ENCODE results near the gene CSF2RB.
A peak's percentile ranks its signal among the peaks of the same experiment; 100 is the strongest.

The CSF2RB gene

DNA sequence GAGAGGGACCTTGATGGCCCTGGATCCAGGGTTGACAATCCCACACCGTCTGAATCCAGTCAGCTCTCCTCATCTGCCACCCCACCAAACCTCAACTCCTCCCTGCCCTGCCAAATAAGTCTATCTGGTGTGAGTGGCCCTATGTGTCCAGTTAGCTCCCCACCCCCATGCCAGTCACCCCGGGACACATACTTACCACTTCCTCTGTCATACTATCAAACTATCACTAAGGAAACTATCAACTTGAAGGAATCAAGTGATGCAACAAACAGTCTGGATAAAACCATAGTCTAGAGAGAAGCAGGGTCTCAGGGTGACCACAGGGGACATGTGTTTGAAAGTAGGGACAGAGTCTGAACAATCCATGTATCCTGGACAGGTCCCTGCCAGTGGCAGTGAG is 13.2 kb upstream of the CSF2RB start:
- no peak for DNase-seq (ENCODE audit: low spot score)
- Mint-ChIP-seq H3K9me3 (peaks cover 25% of the 10 kb centered on the region), H3K4me3 (peak overlapping the region; percentile 46), H3K27ac (peak overlapping the region; percentile 65), H3K4me1 (ENCODE audit: low read depth) (peaks cover 43% of the 10 kb centered on the region), H3K27me3 (ENCODE audit: low read depth) (peaks cover 8% of the 10 kb centered on the region), H3K36me3 (ENCODE audit: low read depth) (peaks cover 10% of the 10 kb centered on the region)

DNA sequence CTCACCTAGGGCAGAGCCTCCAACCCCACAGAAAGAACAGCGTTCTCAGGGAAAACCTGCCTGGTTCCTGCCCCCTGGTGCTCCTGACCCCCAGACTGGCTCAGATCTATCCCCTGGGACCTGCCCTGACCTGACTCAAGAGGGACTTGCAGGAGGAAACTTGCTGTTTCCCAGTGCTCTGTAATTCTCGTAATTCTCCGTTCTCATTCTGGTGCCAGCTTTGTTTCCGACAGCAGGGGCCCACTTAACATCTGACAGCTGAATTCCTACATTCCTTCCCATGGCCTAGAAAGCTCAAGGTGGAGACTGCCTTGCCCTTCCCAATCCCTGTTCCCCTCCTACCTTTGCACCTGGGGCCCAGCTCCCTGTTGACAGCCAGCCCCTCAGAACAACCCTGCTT is 12.5 kb upstream of the CSF2RB start:
- peak overlapping the region; percentile 79 for H3K4me3 Mint-ChIP-seq
- peaks cover 7% of the 10 kb centered on the region for H3K36me3 Mint-ChIP-seq (ENCODE audit: low read depth)
- H3K27me3 Mint-ChIP-seq (ENCODE audit: low read depth), result peaks cover 10% of the 10 kb centered on the region
- H3K9me3 Mint-ChIP-seq, result peaks cover 22% of the 10 kb centered on the region
- peak overlapping the region; percentile 95 for H3K27ac Mint-ChIP-seq
- DNase-seq (ENCODE audit: low spot score), result no peak
- H3K4me1 Mint-ChIP-seq (ENCODE audit: low read depth), result peaks cover 43% of the 10 kb centered on the region

DNA sequence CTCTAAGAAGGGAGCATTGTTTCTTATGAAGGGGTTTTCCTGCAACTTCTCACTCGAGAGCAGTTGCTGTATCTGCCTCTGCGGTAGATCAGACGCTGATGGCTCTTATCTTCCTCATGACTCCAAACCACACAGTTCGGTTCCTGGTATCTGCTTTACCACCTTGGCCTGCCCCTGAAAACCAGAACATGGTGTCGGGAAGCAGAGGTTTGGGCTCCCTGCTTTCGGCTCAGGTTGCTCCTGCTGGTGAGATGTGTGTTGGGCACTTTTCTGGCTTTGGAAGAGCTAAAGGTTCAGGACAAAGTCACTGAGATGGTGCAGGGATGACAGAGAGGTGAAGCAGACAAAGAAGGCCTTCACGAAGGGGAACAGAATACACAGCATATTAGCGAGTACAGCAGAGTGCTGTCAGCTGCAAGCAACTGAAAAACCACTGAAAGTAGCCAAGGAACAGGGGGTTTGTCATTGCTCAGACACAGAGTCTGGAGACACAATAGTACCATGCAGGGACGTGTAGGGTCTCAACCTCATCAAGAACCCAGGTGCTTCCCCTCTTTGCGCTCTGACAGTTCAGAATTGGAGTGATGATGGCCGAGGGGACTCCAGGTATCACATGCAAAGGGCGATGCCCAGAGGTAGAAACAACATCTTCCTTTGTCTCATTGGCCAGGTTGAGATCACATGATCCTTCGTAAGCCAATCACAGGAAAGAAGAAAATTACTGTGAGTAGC is 11.9 kb upstream of the CSF2RB start:
- peak overlapping the region; percentile 79 for H3K4me3 Mint-ChIP-seq

GRCh38 chr22:36902143-36902926 is 11.1 kb upstream of the CSF2RB start:
- peaks cover 43% of the 10 kb centered on the region for H3K4me1 Mint-ChIP-seq (ENCODE audit: low read depth)
- no peak for DNase-seq (ENCODE audit: low spot score)
- peak overlapping the region; percentile 79 for H3K4me3 Mint-ChIP-seq
- H3K27ac Mint-ChIP-seq, result peak overlapping the region; percentile 95
- peaks cover 17% of the 10 kb centered on the region for H3K9me3 Mint-ChIP-seq
- peaks cover 10% of the 10 kb centered on the region for H3K27me3 Mint-ChIP-seq (ENCODE audit: low read depth)
- H3K36me3 Mint-ChIP-seq (ENCODE audit: low read depth), result peaks cover 3% of the 10 kb centered on the region

More for the DNA sequence above, 11.9 kb upstream of the CSF2RB start:
- peak; percentile 59 for DNase-seq (ENCODE audit: low spot score)
- Mint-ChIP-seq H3K36me3 (ENCODE audit: low read depth) (peaks cover 7% of the 10 kb centered on the region), H3K27ac (peak overlapping the region; percentile 95), H3K9me3 (peaks cover 22% of the 10 kb centered on the region), H3K4me1 (ENCODE audit: low read depth) (peaks cover 43% of the 10 kb centered on the region), H3K27me3 (ENCODE audit: low read depth) (peaks cover 10% of the 10 kb centered on the region)

GRCh38 chr22:36904260-36904880 is 9.1 kb upstream of the CSF2RB start:
- Mint-ChIP-seq H3K9me3 (peaks cover 11% of the 10 kb centered on the region), H3K27ac (no peak overlapping the region), H3K4me1 (ENCODE audit: low read depth) (peaks cover 33% of the 10 kb centered on the region), H3K27me3 (ENCODE audit: low read depth) (peaks cover 10% of the 10 kb centered on the region), H3K36me3 (ENCODE audit: low read depth) (peaks cover 3% of the 10 kb centered on the region), H3K4me3 (no peak overlapping the region)
- DNase-seq (ENCODE audit: low spot score), result no peak

GRCh38 chr22:36907253-36908195 is 5.9 kb upstream of the CSF2RB start:
- H3K27me3 Mint-ChIP-seq (ENCODE audit: low read depth), result peaks cover 24% of the 10 kb centered on the region
- no peak overlapping the region for H3K27ac Mint-ChIP-seq
- H3K4me1 Mint-ChIP-seq (ENCODE audit: low read depth), result peaks cover 11% of the 10 kb centered on the region
- peaks cover 3% of the 10 kb centered on the region for H3K36me3 Mint-ChIP-seq (ENCODE audit: low read depth)
- H3K4me3 Mint-ChIP-seq, result no peak overlapping the region
- no peak for DNase-seq (ENCODE audit: low spot score)
- peaks cover 7% of the 10 kb centered on the region for H3K9me3 Mint-ChIP-seq

GRCh38 chr22:36910461-36910860 is 3.0 kb upstream of the CSF2RB start:
- H3K27ac Mint-ChIP-seq, result no peak overlapping the region
- H3K27me3 Mint-ChIP-seq (ENCODE audit: low read depth), result peaks cover 23% of the 10 kb centered on the region
- H3K9me3 Mint-ChIP-seq, result no peaks in the 10 kb centered on the region
- H3K36me3 Mint-ChIP-seq (ENCODE audit: low read depth), result no peaks in the 10 kb centered on the region
- H3K4me3 Mint-ChIP-seq, result no peak overlapping the region
- peaks cover 12% of the 10 kb centered on the region for H3K4me1 Mint-ChIP-seq (ENCODE audit: low read depth)
- DNase-seq (ENCODE audit: low spot score), result no peak

GRCh38 chr22:36911887-36912661 is 1.4 kb upstream of the CSF2RB start:
- H3K9me3 Mint-ChIP-seq, result no peaks in the 10 kb centered on the region
- H3K27ac Mint-ChIP-seq, result no peak overlapping the region
- peaks cover 27% of the 10 kb centered on the region for H3K27me3 Mint-ChIP-seq (ENCODE audit: low read depth)
- no peak for DNase-seq (ENCODE audit: low spot score)
- peaks cover 12% of the 10 kb centered on the region for H3K4me1 Mint-ChIP-seq (ENCODE audit: low read depth)
- H3K4me3 Mint-ChIP-seq, result no peak overlapping the region
- H3K36me3 Mint-ChIP-seq (ENCODE audit: low read depth), result no peaks in the 10 kb centered on the region

DNA sequence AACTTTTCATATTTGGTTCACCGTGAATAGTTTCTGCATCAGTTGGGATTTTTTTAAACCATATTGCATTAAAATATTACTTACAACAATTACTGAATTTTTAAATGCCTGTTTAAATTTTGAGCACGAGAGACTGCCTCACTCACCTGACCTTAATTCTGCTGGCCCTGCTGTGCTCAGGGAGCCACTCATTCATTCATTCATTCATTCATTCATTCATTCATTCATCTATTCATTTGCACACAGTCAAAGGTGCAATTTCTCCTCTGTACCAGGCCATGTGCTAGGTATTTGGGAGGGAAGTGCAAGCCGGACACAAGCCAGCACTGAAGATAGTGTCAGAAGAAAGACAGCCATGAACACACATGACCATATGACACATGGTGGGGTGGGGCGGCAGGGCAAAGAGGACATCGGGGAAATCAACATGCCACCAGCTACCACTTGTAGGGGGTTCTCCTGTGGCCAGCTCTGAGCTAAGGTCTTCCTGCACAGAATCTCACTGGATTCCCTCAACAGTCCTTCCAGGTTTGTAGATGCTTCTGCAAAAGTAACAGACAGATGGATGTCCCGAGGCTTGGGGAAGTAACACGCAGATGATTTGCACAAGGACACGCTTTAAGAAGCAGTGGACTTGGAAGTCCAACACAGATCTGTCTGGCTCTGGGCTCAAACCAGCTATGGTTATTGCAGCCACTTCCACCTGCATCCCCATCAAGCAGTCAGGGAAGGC is 568 bp upstream of the CSF2RB start:
- Mint-ChIP-seq H3K27me3 (ENCODE audit: low read depth) (peaks cover 31% of the 10 kb centered on the region), H3K36me3 (ENCODE audit: low read depth) (no peaks in the 10 kb centered on the region), H3K4me1 (ENCODE audit: low read depth) (peaks cover 12% of the 10 kb centered on the region), H3K4me3 (peak overlapping the region; percentile 39), H3K9me3 (no peaks in the 10 kb centered on the region), H3K27ac (peak overlapping the region; percentile 49)
- no peak for DNase-seq (ENCODE audit: low spot score)

DNA sequence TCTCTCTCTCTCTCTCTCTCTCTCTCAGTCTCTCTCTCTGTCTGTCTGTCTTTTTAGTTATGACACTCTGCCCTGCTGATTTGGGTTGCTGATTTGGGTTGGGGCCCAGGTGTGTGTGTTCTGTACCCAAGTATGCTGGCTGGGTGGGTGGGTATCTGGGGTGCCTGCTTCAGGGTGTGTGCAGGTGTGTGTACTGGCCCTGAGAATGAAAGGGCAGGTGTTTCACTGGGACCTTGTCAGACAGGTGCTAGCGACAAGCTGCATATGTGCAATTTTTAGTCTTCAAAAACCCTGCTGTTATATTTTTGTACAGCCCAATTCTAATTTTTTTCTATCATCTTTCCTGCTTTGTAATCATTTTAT is 943 bp downstream of the CSF2RB start:
- no peaks in the 10 kb centered on the region for H3K36me3 Mint-ChIP-seq (ENCODE audit: low read depth)

DNA sequence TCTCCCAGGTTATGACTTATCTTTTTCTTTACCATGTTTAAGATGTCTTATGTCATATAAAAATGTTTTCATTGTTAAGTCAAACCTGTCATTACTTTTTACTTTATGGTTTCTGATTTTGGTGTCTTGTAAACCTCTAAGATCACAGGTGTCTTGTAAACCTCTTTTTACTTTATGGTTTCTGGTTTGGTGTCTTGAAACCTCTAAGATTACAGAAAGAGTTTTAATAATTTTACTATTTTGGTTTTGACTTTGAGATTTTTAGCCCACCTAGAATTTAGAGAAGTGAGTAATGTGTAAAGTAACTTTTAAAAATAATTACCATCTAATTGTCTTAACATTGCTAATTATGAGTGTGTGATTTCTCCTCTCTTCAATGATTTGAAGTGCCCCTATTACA is 2.6 kb downstream of the CSF2RB start:
- H3K4me3 Mint-ChIP-seq, result no peak overlapping the region
- H3K27me3 Mint-ChIP-seq (ENCODE audit: low read depth), result peaks cover 36% of the 10 kb centered on the region
- no peak overlapping the region for H3K27ac Mint-ChIP-seq
- H3K9me3 Mint-ChIP-seq, result no peaks in the 10 kb centered on the region
- no peak for DNase-seq (ENCODE audit: low spot score)
- peaks cover 2% of the 10 kb centered on the region for H3K36me3 Mint-ChIP-seq (ENCODE audit: low read depth)
- H3K4me1 Mint-ChIP-seq (ENCODE audit: low read depth), result peaks cover 12% of the 10 kb centered on the region

More for the DNA sequence above, 943 bp downstream of the CSF2RB start:
- no peak for DNase-seq (ENCODE audit: low spot score)
- H3K9me3 Mint-ChIP-seq, result no peaks in the 10 kb centered on the region
- H3K4me1 Mint-ChIP-seq (ENCODE audit: low read depth), result peaks cover 12% of the 10 kb centered on the region
- peak overlapping the region; percentile 83 for H3K4me3 Mint-ChIP-seq
- no peak overlapping the region for H3K27ac Mint-ChIP-seq
- H3K27me3 Mint-ChIP-seq (ENCODE audit: low read depth), result peaks cover 37% of the 10 kb centered on the region

- Mint-ChIP-seq H3K9me3 (no peaks in the 10 kb centered on the region), H3K27ac (no peak overlapping the region), H3K4me1 (ENCODE audit: low read depth) (peaks cover 5% of the 10 kb centered on the region), H3K36me3 (ENCODE audit: low read depth) (peaks cover 2% of the 10 kb centered on the region), H3K27me3 (ENCODE audit: low read depth) (peaks cover 30% of the 10 kb centered on the region), H3K4me3 (no peak overlapping the region)
- DNase-seq (ENCODE audit: low spot score), result no peak
These were observed 5.3 kb downstream of the CSF2RB start for GRCh38 chr22:36918586-36919284.
